ENCODE data around the gene NT5DC3.

Gene NT5DC3

DNA sequence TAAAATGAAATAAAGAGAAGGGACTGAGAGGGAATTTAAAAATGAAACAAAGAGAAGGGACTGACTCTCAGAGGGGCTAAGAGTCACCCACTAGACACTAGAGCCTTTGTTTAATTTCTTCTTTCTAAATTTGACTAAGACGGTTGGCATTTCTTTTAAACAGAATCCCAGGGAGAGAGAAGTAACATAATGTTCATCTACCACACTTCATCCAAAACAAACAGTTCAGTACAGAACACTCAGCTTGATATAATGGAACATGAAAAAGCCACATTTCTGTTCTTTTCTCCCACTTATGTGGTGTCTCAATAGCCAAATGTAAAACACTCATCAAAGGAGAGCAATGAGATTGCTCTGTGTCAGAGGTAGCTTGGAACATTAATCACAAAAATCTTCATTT, 10.1 kb upstream of the NT5DC3 start:
- Histone ChIP-seq H3K27me3 (ENCODE audit: control insufficient read depth, insufficient read depth, low read length) (no peaks in the 10 kb centered on the region), H3K36me3 (ENCODE audit: control insufficient read depth, insufficient read depth, low read length) (no peaks in the 10 kb centered on the region), H3K9ac (ENCODE audit: low read length) (no peak overlapping the region), H3K4me1 (ENCODE audit: control insufficient read depth, insufficient read depth, low read length) (peaks cover 71% of the 10 kb centered on the region), H3K4me3 (ENCODE audit: low read length) (no peak overlapping the region), H3K27ac (ENCODE audit: low read depth, low read length) (peak overlapping the region; percentile 91)

DNA sequence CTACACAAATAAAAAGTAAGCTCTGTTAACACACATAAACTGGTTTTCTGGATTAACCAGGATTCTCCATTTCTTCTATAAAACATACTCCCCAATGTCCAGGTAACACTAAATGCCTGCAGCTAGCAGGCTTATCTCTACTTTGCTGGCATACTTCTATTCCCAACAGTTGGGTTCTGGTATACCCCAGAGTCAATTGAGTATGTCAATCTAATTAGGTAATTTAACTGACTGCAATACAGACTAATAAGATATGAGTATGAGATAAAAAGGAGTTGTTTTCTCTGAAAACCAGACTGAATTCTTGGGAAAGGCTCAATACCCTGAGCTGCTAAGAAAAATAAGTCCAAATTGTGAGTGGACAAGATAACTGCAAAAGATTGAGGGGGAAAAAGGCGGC, 9.4 kb upstream of the NT5DC3 start:
- peaks cover 66% of the 10 kb centered on the region for H3K4me1 ChIP-seq (ENCODE audit: control insufficient read depth, insufficient read depth, low read length)
- peak overlapping the region; percentile 91 for H3K27ac ChIP-seq (ENCODE audit: low read depth, low read length)
- no peaks in the 10 kb centered on the region for H3K27me3 ChIP-seq (ENCODE audit: control insufficient read depth, insufficient read depth, low read length)
- H3K9ac ChIP-seq (ENCODE audit: low read length), result no peak overlapping the region
- no peaks in the 10 kb centered on the region for H3K36me3 ChIP-seq (ENCODE audit: control insufficient read depth, insufficient read depth, low read length)
- no peak overlapping the region for H3K4me3 ChIP-seq (ENCODE audit: low read length)

DNA sequence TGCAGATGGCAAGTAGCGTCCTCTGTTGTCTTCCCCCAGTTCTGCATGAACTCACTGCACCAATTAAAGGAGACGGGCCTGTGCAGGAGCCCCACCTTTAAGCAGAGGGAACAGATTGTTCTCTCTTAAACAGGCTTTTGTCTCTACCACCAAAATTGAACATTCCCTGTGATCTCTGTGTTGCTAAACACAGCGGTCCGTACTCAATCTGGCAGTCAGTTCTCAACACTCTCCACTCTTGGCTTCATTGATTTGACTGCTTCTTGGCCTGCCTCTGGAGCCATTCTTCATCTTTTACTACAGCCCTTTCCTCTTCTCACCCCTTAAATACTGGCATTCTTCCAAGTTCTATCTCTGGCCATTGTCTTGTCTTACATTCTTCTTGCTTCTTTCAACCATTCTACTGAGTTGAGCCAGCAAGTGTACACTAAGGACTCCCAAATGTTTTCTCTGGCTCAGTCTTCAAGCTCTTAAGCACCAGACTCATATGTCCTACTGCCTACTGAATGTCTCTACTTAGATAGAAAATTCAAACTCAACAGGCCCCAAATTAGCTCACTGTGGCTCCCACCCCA, 8.0 kb upstream of the NT5DC3 start:
- H3K27me3 ChIP-seq (ENCODE audit: control insufficient read depth, insufficient read depth, low read length), result no peaks in the 10 kb centered on the region
- H3K4me3 ChIP-seq (ENCODE audit: low read length), result no peak overlapping the region
- H3K4me1 ChIP-seq (ENCODE audit: control insufficient read depth, insufficient read depth, low read length), result peaks cover 57% of the 10 kb centered on the region
- no peak overlapping the region for H3K9ac ChIP-seq (ENCODE audit: low read length)
- no peaks in the 10 kb centered on the region for H3K36me3 ChIP-seq (ENCODE audit: control insufficient read depth, insufficient read depth, low read length)
- peak overlapping the region; percentile 91 for H3K27ac ChIP-seq (ENCODE audit: low read depth, low read length)

- peak overlapping the region; percentile 91 for H3K27ac ChIP-seq (ENCODE audit: low read depth, low read length)
- H3K4me3 ChIP-seq (ENCODE audit: low read length), result no peak overlapping the region
- no peaks in the 10 kb centered on the region for H3K27me3 ChIP-seq (ENCODE audit: control insufficient read depth, insufficient read depth, low read length)
- H3K36me3 ChIP-seq (ENCODE audit: control insufficient read depth, insufficient read depth, low read length), result no peaks in the 10 kb centered on the region
- peaks cover 59% of the 10 kb centered on the region for H3K4me1 ChIP-seq (ENCODE audit: control insufficient read depth, insufficient read depth, low read length)
- H3K9ac ChIP-seq (ENCODE audit: low read length), result no peak overlapping the region
Measured at GRCh38 chr12:103848143-103848542, 7.1 kb upstream of the NT5DC3 start.

- Histone ChIP-seq H3K9ac (ENCODE audit: low read length) (no peak overlapping the region), H3K36me3 (ENCODE audit: control insufficient read depth, insufficient read depth, low read length) (no peaks in the 10 kb centered on the region), H3K27me3 (ENCODE audit: control insufficient read depth, insufficient read depth, low read length) (no peaks in the 10 kb centered on the region), H3K27ac (ENCODE audit: low read depth, low read length) (peak overlapping the region; percentile 91), H3K4me1 (ENCODE audit: control insufficient read depth, insufficient read depth, low read length) (peaks cover 44% of the 10 kb centered on the region), H3K4me3 (ENCODE audit: low read length) (no peak overlapping the region)
Measured at GRCh38 chr12:103846415-103846814, 5.4 kb upstream of the NT5DC3 start.

DNA sequence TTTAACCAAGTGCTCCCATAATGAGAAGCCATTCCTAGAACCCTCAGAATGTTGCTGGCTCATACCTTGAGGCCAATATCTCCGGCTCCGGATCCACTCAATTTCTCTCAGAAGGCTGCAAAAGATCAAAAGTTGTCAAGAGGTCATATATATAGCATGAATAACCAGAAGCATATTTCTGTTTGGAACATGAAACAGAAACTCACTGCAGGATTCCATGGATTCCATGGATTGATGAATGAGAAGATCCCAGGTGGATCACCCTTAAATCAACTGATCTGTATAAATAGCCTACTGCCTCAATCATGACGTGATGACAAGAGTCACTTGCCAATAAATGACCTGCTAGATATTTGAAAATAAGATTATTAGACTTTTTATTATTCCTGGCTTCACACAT, 3.3 kb upstream of the NT5DC3 start:
- no peaks in the 10 kb centered on the region for H3K27me3 ChIP-seq (ENCODE audit: control insufficient read depth, insufficient read depth, low read length)
- H3K27ac ChIP-seq (ENCODE audit: low read depth, low read length), result peak overlapping the region; percentile 78
- H3K36me3 ChIP-seq (ENCODE audit: control insufficient read depth, insufficient read depth, low read length), result no peaks in the 10 kb centered on the region

GRCh38 chr12:103841690-103842584, 903 bp upstream of the NT5DC3 start:
- H3K27ac ChIP-seq (ENCODE audit: low read depth, low read length), result peak overlapping the region; percentile 98
- H3K27me3 ChIP-seq (ENCODE audit: control insufficient read depth, insufficient read depth, low read length), result no peaks in the 10 kb centered on the region
- peak overlapping the region; percentile 64 for H3K4me3 ChIP-seq (ENCODE audit: low read length)
- H3K4me1 ChIP-seq (ENCODE audit: control insufficient read depth, insufficient read depth, low read length), result peaks cover 10% of the 10 kb centered on the region
- no peaks in the 10 kb centered on the region for H3K36me3 ChIP-seq (ENCODE audit: control insufficient read depth, insufficient read depth, low read length)
- peak overlapping the region; percentile 27 for H3K9ac ChIP-seq (ENCODE audit: low read length)

More for the DNA sequence above, 3.3 kb upstream of the NT5DC3 start:
- no peak overlapping the region for H3K4me3 ChIP-seq (ENCODE audit: low read length)
- H3K4me1 ChIP-seq (ENCODE audit: control insufficient read depth, insufficient read depth, low read length), result peaks cover 24% of the 10 kb centered on the region
- H3K9ac ChIP-seq (ENCODE audit: low read length), result no peak overlapping the region

GRCh38 chr12:103840462-103840875, 565 bp downstream of the NT5DC3 start:
- H3K27ac ChIP-seq (ENCODE audit: low read depth, low read length), result peak overlapping the region; percentile 94
- no peaks in the 10 kb centered on the region for H3K27me3 ChIP-seq (ENCODE audit: control insufficient read depth, insufficient read depth, low read length)
- peaks cover 7% of the 10 kb centered on the region for H3K4me1 ChIP-seq (ENCODE audit: control insufficient read depth, insufficient read depth, low read length)
- H3K9ac ChIP-seq (ENCODE audit: low read length), result peak overlapping the region; percentile 88
- peak overlapping the region; percentile 82 for H3K4me3 ChIP-seq (ENCODE audit: low read length)
- no peaks in the 10 kb centered on the region for H3K36me3 ChIP-seq (ENCODE audit: control insufficient read depth, insufficient read depth, low read length)

- Histone ChIP-seq H3K27me3 (ENCODE audit: control insufficient read depth, insufficient read depth, low read length) (no peaks in the 10 kb centered on the region), H3K4me1 (ENCODE audit: control insufficient read depth, insufficient read depth, low read length) (peaks cover 13% of the 10 kb centered on the region), H3K9ac (ENCODE audit: low read length) (peak overlapping the region; percentile 68), H3K36me3 (ENCODE audit: control insufficient read depth, insufficient read depth, low read length) (no peaks in the 10 kb centered on the region), H3K27ac (ENCODE audit: low read depth, low read length) (peak overlapping the region; percentile 94), H3K4me3 (ENCODE audit: low read length) (peak overlapping the region; percentile 82)
Measured at GRCh38 chr12:103839609-103840461, 1.2 kb downstream of the NT5DC3 start.

- Histone ChIP-seq H3K9ac (ENCODE audit: low read length) (no peak overlapping the region), H3K27me3 (ENCODE audit: control insufficient read depth, insufficient read depth, low read length) (no peaks in the 10 kb centered on the region), H3K4me3 (ENCODE audit: low read length) (peak overlapping the region; percentile 82), H3K27ac (ENCODE audit: low read depth, low read length) (peak overlapping the region; percentile 94), H3K4me1 (ENCODE audit: control insufficient read depth, insufficient read depth, low read length) (peaks cover 15% of the 10 kb centered on the region), H3K36me3 (ENCODE audit: control insufficient read depth, insufficient read depth, low read length) (no peaks in the 10 kb centered on the region)
Measured at GRCh38 chr12:103839103-103839502, 1.9 kb downstream of the NT5DC3 start.

- Histone ChIP-seq H3K27ac (ENCODE audit: low read depth, low read length) (peak overlapping the region; percentile 94), H3K36me3 (ENCODE audit: control insufficient read depth, insufficient read depth, low read length) (no peaks in the 10 kb centered on the region), H3K4me3 (ENCODE audit: low read length) (peak overlapping the region; percentile 82), H3K27me3 (ENCODE audit: control insufficient read depth, insufficient read depth, low read length) (no peaks in the 10 kb centered on the region), H3K4me1 (ENCODE audit: control insufficient read depth, insufficient read depth, low read length) (peaks cover 11% of the 10 kb centered on the region), H3K9ac (ENCODE audit: low read length) (no peak overlapping the region)
Measured at GRCh38 chr12:103838254-103838914, 2.6 kb downstream of the NT5DC3 start.

- Histone ChIP-seq H3K4me1 (ENCODE audit: control insufficient read depth, insufficient read depth, low read length) (peaks cover 17% of the 10 kb centered on the region), H3K36me3 (ENCODE audit: control insufficient read depth, insufficient read depth, low read length) (no peaks in the 10 kb centered on the region), H3K9ac (ENCODE audit: low read length) (peak overlapping the region; percentile 6), H3K4me3 (ENCODE audit: low read length) (no peak overlapping the region), H3K27me3 (ENCODE audit: control insufficient read depth, insufficient read depth, low read length) (no peaks in the 10 kb centered on the region), H3K27ac (ENCODE audit: low read depth, low read length) (no peak overlapping the region)
Measured at GRCh38 chr12:103836345-103836744, 4.7 kb downstream of the NT5DC3 start.
